ACHN (cell line): ENCODE measurements around the gene SH3RF3.

Experiments used
- DNase-seq: peaks from one replicate; pipeline ENCODE4 v3.0.0-alpha.2; 2015
- in situ Hi-C: cut with HindIII; loops from 2 replicates; pipeline ENCODE4 v1.10.0; 2017; ENCODE audit warnings: low sequenced_read_pairs, low pct_ligation_motif_present, low pct_unique_long_range_greater_than_20kb

SH3RF3 gene

DNA sequence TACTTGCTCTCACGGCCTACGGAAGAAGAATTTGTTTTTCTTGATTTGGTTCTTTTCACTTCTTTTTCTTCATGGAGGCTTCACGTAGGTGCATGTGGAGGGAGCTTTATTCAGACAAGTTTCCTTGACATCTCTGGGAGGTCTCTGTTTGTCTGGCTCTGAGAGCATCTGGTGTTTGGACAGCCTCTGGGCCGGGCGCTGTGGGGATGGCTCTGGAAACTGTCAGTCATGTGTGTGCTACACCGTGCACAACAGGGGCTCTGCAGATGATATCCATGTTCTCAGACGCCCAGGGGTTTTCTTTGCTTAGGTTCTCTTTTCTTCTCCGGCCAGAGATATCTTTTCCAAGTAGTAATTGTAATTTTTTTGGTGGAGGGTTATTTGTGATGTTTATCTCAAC lies 130.7 kb downstream of the SH3RF3 start:
- in situ Hi-C loops: no loop called here
- DNase-seq: no peak

GRCh38 chr2:109260116-109260855 lies 131.3 kb downstream of the SH3RF3 start:
- in situ Hi-C loops: no loop called here
- no peak for DNase-seq

- in situ Hi-C loops: no loop called here
- peak; percentile 33 for DNase-seq
Observed at GRCh38 chr2:109260886-109261700, 132.1 kb downstream of the SH3RF3 start.

GRCh38 chr2:109261906-109262631 lies 133.1 kb downstream of the SH3RF3 start:
- no peak for DNase-seq
- in situ Hi-C loops: no loop called here

GRCh38 chr2:109264595-109265328 lies 135.8 kb downstream of the SH3RF3 start:
- in situ Hi-C loops: no loop called here
- no peak for DNase-seq

DNA sequence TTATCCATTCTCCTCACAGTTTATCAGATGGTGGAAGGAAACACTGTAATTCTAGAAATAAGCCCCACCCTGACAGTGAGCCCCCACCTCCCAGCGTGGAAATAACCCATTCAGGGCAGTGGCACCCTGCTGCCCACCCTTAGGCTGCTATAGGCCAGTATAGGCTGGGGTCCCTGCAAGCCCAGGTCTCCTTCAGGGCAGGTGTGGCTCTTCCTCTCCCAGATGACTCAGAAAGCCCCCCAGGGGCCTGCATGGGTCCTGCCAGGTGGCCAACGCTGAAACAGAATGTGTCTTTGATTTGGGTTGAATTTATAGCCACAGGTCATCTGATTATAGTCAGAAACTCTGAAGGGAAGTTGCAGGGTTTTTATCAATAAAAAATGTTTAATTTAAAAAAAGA lies 136.4 kb downstream of the SH3RF3 start:
- in situ Hi-C loops: no loop called here
- DNase-seq: no peak

- in situ Hi-C loops: no loop called here
- DNase-seq: no peak
Observed at GRCh38 chr2:109265953-109266352, 136.9 kb downstream of the SH3RF3 start.

DNA sequence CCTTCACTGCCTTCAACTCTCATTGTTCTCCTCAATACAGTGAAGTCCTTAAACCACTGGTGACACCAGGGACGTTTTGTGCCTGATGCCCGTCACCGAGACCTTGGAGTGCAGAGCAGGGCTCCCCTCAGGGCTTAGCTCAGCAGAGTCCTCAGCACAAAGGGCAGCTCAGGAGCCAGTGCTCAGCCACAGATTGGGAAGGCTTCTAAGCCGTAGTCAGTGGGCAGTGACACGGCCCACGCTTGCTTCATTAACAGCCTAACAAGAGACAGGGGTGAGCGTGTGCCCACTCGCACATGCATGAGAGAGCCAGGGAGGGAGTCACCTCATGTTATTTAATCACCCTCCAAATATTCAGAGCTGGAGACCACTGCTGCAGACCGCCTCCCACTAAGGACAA lies 137.5 kb downstream of the SH3RF3 start:
- DNase-seq: no peak
- in situ Hi-C loops: no loop called here

GRCh38 chr2:109266998-109267854 lies 138.2 kb downstream of the SH3RF3 start:
- in situ Hi-C loops: no loop called here
- no peak for DNase-seq

DNA sequence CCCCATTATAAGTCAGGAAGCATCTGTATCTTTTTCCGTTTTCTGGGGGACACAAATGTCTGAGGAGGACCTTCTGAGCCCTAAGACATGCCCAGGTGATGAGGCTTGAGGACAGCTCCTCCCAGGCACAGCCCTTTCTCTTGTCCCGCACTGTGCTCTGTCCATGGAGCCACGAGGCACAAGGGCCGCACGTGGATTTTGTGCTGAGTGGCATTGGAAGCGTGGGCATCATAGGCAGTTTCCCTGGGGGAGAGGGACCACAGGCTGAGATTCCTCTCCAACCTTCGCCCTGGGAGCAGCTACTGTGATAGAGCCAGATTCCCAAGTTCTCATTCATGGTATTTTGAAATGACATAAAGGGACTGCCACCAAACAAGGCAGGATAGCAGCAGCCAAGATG lies 139.9 kb downstream of the SH3RF3 start:
- in situ Hi-C loops: no loop called here
- no peak for DNase-seq

DNA sequence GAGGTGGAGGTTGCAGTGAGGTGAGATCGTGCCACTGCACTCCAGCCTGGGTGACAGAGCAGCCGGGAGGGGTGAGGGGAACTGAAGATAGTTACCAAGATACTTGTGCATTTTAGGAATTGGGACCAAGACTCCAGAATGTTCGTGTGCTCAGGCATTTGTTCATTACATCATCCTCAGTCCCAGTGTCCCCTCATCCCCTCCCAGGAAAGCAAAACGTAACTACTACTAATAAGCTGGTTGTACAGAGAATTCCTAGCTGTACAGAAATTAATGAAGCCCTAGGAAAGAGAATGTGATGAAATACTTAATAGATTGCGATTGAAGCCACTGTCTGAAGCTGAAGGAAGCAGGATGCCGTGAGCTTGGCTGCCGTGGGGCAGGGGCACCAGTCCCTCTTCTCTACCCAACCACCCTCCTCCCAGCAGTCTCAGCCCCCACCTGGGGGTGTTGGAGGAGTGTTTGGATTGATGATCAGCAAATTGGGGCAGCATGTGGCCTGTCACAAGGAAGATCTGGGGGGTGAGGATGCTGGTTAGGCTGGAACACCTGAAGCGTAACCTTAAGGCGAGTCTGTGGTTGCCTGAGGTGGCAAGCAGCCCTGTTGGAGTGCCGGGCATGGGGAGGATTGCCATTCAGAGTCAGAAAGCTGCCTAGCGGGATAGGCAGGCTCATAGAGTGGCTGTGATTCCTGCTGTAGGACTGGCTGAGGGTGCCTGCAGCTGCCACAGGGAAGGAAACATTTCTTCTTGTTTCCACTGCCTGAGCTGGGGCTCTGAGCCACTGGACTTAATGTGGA lies 140.9 kb downstream of the SH3RF3 start:
- DNase-seq: no peak
- in situ Hi-C loops: no loop called here

DNA sequence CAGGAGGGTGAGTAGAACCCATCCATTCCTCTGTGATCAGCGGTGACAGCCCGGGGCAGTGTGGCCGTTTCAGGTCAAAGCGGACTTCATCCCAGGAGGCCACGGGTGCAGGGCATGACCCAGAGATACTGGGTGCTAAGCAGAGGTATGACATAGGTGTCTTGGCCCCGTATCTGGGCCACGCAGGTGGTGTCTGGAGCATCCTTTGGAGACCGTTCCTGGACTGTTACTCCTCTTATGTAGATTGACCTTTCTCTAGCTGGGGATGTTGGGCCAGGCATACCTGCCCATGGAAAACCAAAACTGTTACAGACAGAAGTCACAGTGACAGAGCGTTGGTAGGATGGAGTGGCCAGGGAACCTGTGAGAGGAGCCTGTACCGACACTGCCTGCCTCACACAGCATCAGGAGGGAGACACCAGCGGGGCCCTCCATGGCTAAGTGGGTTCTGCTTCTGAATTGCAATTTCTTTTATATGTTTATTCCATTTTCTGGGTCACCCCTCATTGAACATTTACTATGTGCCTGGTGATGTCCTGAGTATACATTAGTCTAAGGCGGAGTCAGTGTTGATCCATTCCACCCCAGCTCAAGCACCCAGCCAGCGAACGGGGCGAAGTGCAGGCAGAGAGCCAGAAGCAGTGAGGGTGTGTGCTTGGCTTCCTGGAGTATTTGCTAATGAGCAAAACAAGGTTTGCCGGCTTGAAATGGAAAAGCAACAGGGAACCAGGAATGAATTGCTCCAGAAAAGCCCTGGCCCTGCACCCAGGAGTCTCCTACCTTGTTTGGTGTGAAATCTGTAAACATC lies 141.7 kb downstream of the SH3RF3 start:
- in situ Hi-C loops: no loop called here

DNA sequence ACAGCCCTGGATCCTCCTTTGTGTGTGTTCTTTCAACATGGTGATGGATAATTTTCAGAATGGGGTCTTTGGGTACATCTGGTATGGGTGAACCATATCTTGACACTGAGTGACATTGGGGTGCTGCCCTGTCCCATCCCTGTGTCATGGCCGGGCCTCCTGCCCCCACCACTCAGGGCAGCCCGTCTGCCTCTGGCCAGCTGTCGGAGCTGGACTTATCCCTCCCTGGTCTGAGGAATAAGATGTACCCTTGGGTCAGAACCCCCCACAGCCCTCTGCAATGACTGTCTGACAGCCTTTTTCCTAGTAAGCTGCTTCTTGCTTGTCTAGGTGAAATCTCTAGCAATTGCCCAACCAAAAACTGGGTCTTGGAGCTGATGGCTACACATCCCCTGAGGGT lies 142.9 kb downstream of the SH3RF3 start:
- DNase-seq: no peak
- in situ Hi-C loops: no loop called here

More for the DNA sequence above, 141.7 kb downstream of the SH3RF3 start:
- no peak for DNase-seq

DNA sequence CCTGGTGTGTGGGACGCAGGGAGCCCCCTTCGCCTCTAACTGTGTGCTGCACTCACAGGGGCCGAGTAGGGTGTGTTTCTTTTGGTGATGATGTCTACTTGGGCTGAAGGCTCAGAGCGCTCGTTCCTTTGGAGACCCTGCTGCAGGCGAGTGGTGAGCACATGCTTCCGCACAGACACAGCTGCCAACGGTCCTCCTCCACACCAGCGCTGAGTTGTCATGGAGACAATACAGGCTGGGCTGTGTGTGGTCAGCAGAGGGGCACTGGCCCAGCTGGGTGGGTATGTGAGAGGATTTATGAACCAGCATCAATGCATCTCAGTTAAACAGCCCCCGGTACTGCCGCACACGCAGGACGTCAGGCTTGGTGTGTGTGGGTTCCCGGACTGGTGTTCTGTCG lies 143.5 kb downstream of the SH3RF3 start:
- DNase-seq: no peak
- in situ Hi-C loops: no loop called here

DNA sequence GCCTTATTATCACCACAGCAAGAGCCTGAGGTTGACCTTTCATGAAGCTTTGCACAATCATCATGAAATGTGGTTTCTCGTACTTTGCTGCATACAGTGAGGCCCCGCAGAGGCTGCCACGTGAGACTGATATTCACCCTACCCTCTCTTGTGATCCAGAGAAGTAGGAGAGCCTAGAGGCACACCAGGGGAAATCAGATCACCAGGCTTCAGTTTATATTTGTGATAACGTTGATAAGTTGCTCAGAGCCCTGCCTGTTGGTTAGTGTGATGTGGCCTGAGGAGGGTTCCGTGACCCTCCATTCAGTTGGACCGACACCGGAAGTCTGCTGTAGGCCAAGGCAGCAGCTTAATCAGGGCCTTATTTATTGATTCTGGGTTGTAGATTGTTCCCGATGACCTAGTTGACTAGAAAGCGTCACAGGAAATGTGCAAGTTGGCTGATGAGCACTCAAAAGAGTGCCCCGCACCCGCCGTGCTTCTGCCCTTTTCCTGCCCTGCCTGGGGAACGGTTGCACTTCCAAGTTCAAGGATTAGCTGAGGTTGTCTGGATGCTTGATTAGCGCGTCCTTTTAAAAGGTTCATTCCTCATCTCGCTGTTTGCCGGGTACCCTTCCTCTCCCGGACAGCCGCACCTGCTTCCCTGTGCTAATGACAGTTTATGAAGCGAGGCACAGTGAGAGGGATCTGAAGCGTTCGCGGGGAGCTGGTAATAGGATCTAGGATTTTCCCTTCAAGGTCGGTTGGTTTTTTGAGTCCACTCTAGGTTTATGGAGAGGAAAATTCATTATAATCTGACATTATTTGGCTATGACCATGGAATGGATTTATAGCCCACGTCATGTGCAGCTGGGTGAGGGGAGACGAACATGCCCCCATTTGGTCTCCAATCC lies 146.4 kb downstream of the SH3RF3 start:
- no peak for DNase-seq
- in situ Hi-C loops: no loop called here

DNA sequence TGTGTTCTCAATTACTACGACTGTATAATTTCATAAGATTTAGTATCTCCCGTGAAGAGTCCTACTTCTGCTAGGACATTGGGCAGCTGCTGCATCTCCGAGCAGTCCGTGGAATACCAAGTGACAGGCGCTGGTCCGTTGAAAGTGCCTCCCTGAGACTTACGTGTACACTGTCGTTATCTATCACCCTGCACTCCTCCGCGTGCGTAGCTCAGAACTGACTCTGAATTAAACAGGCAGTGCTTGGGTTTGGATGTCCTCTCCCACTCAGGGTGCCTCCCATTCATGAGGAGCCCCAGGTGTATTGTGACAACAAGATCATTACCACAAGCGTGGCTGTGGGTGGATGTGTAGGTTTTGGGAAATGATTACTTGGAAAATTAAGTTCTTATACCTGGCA lies 148.4 kb downstream of the SH3RF3 start:
- DNase-seq: no peak
- in situ Hi-C loops: no loop called here
